OCI-LY1 (cell line): ENCODE results near the gene HLF.

Source experiments
- H2AFZ ChIP-seq: fragments of 200-600 bp; sonication (generic), shearing (Covaris generic); 2 replicates; pipeline ENCODE4 v1.6.0; 2014; ENCODE audit warnings: antibody characterized with exemption, mild to moderate bottlenecking, low read length
- H3F3A ChIP-seq: fragments of 200-600 bp; sonication (generic), shearing (Covaris generic); 2 replicates; pipeline ENCODE4 v1.6.0; 2014; ENCODE audit warnings: mild to moderate bottlenecking, antibody characterized with exemption, low read length, moderate library complexity; ENCODE audit not compliant: insufficient read depth
- H3K27ac ChIP-seq: fragments of 200-600 bp; sonication (generic); 2 replicates; pipeline ENCODE4 v1.5.1; 2014; ENCODE audit warnings: low read length, mixed run types, mild to moderate bottlenecking, low read depth; ENCODE audit not compliant: poor library complexity, severe bottlenecking
- H3K27me3 ChIP-seq: fragments of 200-600 bp; sonication (generic); 2 replicates; pipeline ENCODE4 v1.6.0; 2014; ENCODE audit warnings: antibody characterized with exemption, mild to moderate bottlenecking, low read length, moderate library complexity; ENCODE audit not compliant: insufficient read depth
- H3K36me3 ChIP-seq: fragments of 200-600 bp; sonication (generic); 2 replicates; pipeline ENCODE4 v1.6.1; 2014; ENCODE audit warnings: mild to moderate bottlenecking, antibody characterized with exemption, low read length, moderate library complexity, mixed read lengths; ENCODE audit not compliant: insufficient read depth
- H3K4me1 ChIP-seq: fragments of 200-600 bp; sonication (generic); 2 replicates; pipeline ENCODE4 v1.5.1; 2014; ENCODE audit warnings: mild to moderate bottlenecking, low read length, moderate library complexity; ENCODE audit not compliant: insufficient read depth, severe bottlenecking
- H3K4me2 ChIP-seq: fragments of 200-600 bp; sonication (generic), shearing (Covaris generic); 2 replicates; pipeline ENCODE4 v1.6.1; 2014; ENCODE audit warnings: low read length
- H3K4me3 ChIP-seq: fragments of 200-600 bp; sonication (generic); 2 replicates; pipeline ENCODE4 v1.5.1; 2014; ENCODE audit warnings: low read length, low read depth, mild to moderate bottlenecking, mixed read lengths; ENCODE audit not compliant: poor library complexity, severe bottlenecking
- H3K79me2 ChIP-seq: fragments of 200-600 bp; shearing (Covaris generic); 2 replicates; pipeline ENCODE4 v1.6.1; 2016; ENCODE audit warnings: mixed run types, low read length, mixed read lengths; ENCODE audit not compliant: insufficient read depth
- H3K9ac ChIP-seq: fragments of 200-600 bp; sonication (generic), shearing (Covaris generic); 2 replicates; pipeline ENCODE4 v1.6.1; 2014; ENCODE audit warnings: mild to moderate bottlenecking, low read length, mixed read lengths
- H3K9me2 ChIP-seq: fragments of 200-600 bp; sonication (generic), shearing (Covaris generic); 2 replicates; pipeline ENCODE4 v1.6.1; 2014; ENCODE audit warnings: low read depth, mild to moderate bottlenecking, low read length, mixed read lengths
- H3K9me3 ChIP-seq: fragments of 200-600 bp; shearing (Covaris generic); 2 replicates; pipeline ENCODE4 v1.6.1; 2014; ENCODE audit warnings: low read length, mixed read lengths
- H4K20me1 ChIP-seq: fragments of 200-600 bp; sonication (generic), shearing (Covaris generic); 2 replicates; pipeline ENCODE4 v1.6.0; 2016; ENCODE audit warnings: mild to moderate bottlenecking, low read length; ENCODE audit not compliant: insufficient read depth
- CTCF ChIP-seq: fragments of 200-600 bp; sonication (generic), shearing (Covaris generic); IDR thresholded peaks from 2 replicates; pipeline ENCODE4 v1.5.1; 2017; ENCODE audit warnings: mild to moderate bottlenecking, antibody characterized with exemption, low read length, moderate library complexity, mixed read lengths
- EZH2 ChIP-seq: fragments of 200-600 bp; sonication (generic), shearing (Covaris generic); IDR thresholded peaks from 2 replicates; pipeline ENCODE4 v1.8.0; 2017; ENCODE audit warnings: borderline replicate concordance, mixed run types, mild to moderate bottlenecking, antibody characterized with exemption, low read length, moderate library complexity, mixed read lengths

Gene HLF

GRCh38 chr17:55283256-55283965 is 18.7 kb downstream of the HLF start:
- H3K36me3 ChIP-seq = no peaks in the 10 kb centered on the region

GRCh38 chr17:55284001-55284884 is 19.5 kb downstream of the HLF start:
- Histone ChIP-seq H3F3A (no peaks in the 10 kb centered on the region), H3K9me3 (no peaks in the 10 kb centered on the region), H3K27me3 (peaks cover 5% of the 10 kb centered on the region; the same call in 1 of the 2 replicates), H3K9me2 (no peaks in the 10 kb centered on the region), H3K9ac (no peak overlapping the region), H3K4me1 (no peaks in the 10 kb centered on the region), H2AFZ (no peak overlapping the region), H3K4me2 (no peak overlapping the region), H3K79me2 (no peaks in the 10 kb centered on the region), H4K20me1 (no peaks in the 10 kb centered on the region), H3K27ac (no peak overlapping the region), H3K36me3 (no peaks in the 10 kb centered on the region), H3K4me3 (no peak overlapping the region)
- TF ChIP-seq CTCF (no peak), EZH2 (no peak)

More at GRCh38 chr17:55283256-55283965, 18.7 kb downstream of the HLF start:
- Histone ChIP-seq H3K9ac (no peak overlapping the region), H2AFZ (no peak overlapping the region), H3K4me2 (no peak overlapping the region), H3K27me3 (peaks cover 5% of the 10 kb centered on the region; the same call in 1 of the 2 replicates), H3K27ac (no peak overlapping the region), H3F3A (no peaks in the 10 kb centered on the region), H3K79me2 (no peaks in the 10 kb centered on the region), H3K9me2 (no peaks in the 10 kb centered on the region), H3K4me3 (no peak overlapping the region), H3K9me3 (no peaks in the 10 kb centered on the region), H4K20me1 (no peaks in the 10 kb centered on the region), H3K4me1 (no peaks in the 10 kb centered on the region)
- TF ChIP-seq CTCF = no peak
- TF ChIP-seq EZH2 = no peak

- Histone ChIP-seq H3K9me2 (no peaks in the 10 kb centered on the region), H3K4me2 (no peak overlapping the region), H3K79me2 (no peaks in the 10 kb centered on the region), H3K4me1 (no peaks in the 10 kb centered on the region), H3K27ac (no peak overlapping the region), H3K9ac (no peak overlapping the region), H3K36me3 (no peaks in the 10 kb centered on the region), H3K9me3 (no peaks in the 10 kb centered on the region), H2AFZ (no peak overlapping the region), H3K27me3 (peaks cover 5% of the 10 kb centered on the region; the same call in 1 of the 2 replicates), H4K20me1 (no peaks in the 10 kb centered on the region), H3F3A (no peaks in the 10 kb centered on the region), H3K4me3 (no peak overlapping the region)
- TF ChIP-seq EZH2 (no peak), CTCF (no peak)
Observed at GRCh38 chr17:55284944-55285339, 20.2 kb downstream of the HLF start.
